WTC11 (cell line): Measurements from ENCODE around the gene LTA. TPM values are rescaled to one million over a fixed set of nuclear protein-coding genes. Genes with fewer than 3 reads are reported as not detected.

Experiments
- ELF4 ChIP-seq: sonication (generic); formaldehyde crosslinking; IDR thresholded peaks from 2 replicates; pipeline ENCODE4 v1.8.1; 2022; ENCODE audit warnings: low read depth, mild to moderate bottlenecking, moderate library complexity, missing genetic modification reagents
- EMX1 ChIP-seq: fragments of 250-450 bp; sonication (Bioruptor Pico); IDR thresholded peaks from 2 replicates; pipeline ENCODE4 v1.8.0; 2021; ENCODE audit warnings: mild to moderate bottlenecking
- FOXK1 ChIP-seq: sonication (generic); formaldehyde crosslinking; IDR thresholded peaks from 2 replicates; pipeline ENCODE4 v1.8.0; 2022; ENCODE audit warnings: mild to moderate bottlenecking, moderate library complexity, missing genetic modification reagents
- IRF2 ChIP-seq: sonication (generic); formaldehyde crosslinking; IDR thresholded peaks from 2 replicates; pipeline ENCODE4 v1.8.0; 2022; ENCODE audit warnings: low read depth, missing genetic modification reagents, borderline replicate concordance
- NR1H2 ChIP-seq: sonication (generic); formaldehyde crosslinking; IDR thresholded peaks from 2 replicates; pipeline ENCODE4 v1.9.0; 2021; ENCODE audit warnings: mild to moderate bottlenecking, moderate library complexity, missing genetic modification reagents
- NR3C1 ChIP-seq: sonication (generic); formaldehyde crosslinking; conservative IDR thresholded peaks from 2 replicates; pipeline ENCODE4 v1.8.1; 2023; ENCODE audit warnings: low read depth, mild to moderate bottlenecking, missing genetic modification reagents
- RORB ChIP-seq: fragments of 250-450 bp; sonication (Bioruptor Pico); IDR thresholded peaks from 2 replicates; pipeline ENCODE4 v1.9.0; 2021; ENCODE audit warnings: mild to moderate bottlenecking
- SMAD3 ChIP-seq: sonication (generic); formaldehyde crosslinking; IDR thresholded peaks from 2 replicates; pipeline ENCODE4 v1.8.0; 2022; ENCODE audit warnings: missing genetic modification reagents, mild to moderate bottlenecking, borderline replicate concordance
- SOX15 ChIP-seq: fragments of 250-450 bp; sonication (Bioruptor Pico); IDR thresholded peaks from 2 replicates; pipeline ENCODE4 v1.9.0; 2021; ENCODE audit warnings: mild to moderate bottlenecking
- TP53 ChIP-seq: sonication (generic); formaldehyde crosslinking; IDR thresholded peaks from 2 replicates; pipeline ENCODE4 v1.8.1; 2023; ENCODE audit warnings: mild to moderate bottlenecking, missing genetic modification reagents
- ZBTB21 ChIP-seq: sonication (generic); formaldehyde crosslinking; IDR thresholded peaks from 2 replicates; pipeline ENCODE4 v1.8.1; 2023; ENCODE audit warnings: mild to moderate bottlenecking, missing genetic modification reagents, borderline replicate concordance
- ZNF263 ChIP-seq: sonication (generic); formaldehyde crosslinking; IDR thresholded peaks from 2 replicates; pipeline ENCODE4 v1.8.1; 2022; ENCODE audit warnings: low read depth, mild to moderate bottlenecking, moderate library complexity, missing genetic modification reagents
- ZNF317 ChIP-seq: sonication (generic); formaldehyde crosslinking; IDR thresholded peaks from 2 replicates; pipeline ENCODE4 v1.8.1; 2023; ENCODE audit warnings: low read depth, mild to moderate bottlenecking, moderate library complexity, missing genetic modification reagents, borderline replicate concordance
- ZNF396 ChIP-seq: fragments of 250-450 bp; sonication (Bioruptor Pico); IDR thresholded peaks from 2 replicates; pipeline ENCODE4 v1.8.0; 2021; ENCODE audit warnings: mild to moderate bottlenecking, moderate library complexity, borderline replicate concordance
- total RNA-seq: library from RNA; stranded (reverse); gene quantifications from 3 replicates; pipeline ENCODE4 v1.2.3, GENCODE V29; 2021
- TF ChIP-seq, protein P1 (sequence below): sonication (generic); formaldehyde crosslinking; IDR thresholded peaks from 2 replicates; pipeline ENCODE4 v1.8.1; 2023; ENCODE audit warnings: mild to moderate bottlenecking, missing genetic modification reagents
- TF ChIP-seq, protein P2 (sequence below): sonication (generic); formaldehyde crosslinking; IDR thresholded peaks from 2 replicates; pipeline ENCODE4 v1.8.1; 2023; ENCODE audit warnings: mild to moderate bottlenecking, missing genetic modification reagents, borderline replicate concordance
- TF ChIP-seq, protein P3 (sequence below): fragments of 250-450 bp; sonication (Bioruptor Pico); conservative IDR thresholded peaks from 2 replicates; pipeline ENCODE4 v1.9.0; 2021; ENCODE audit warnings: mild to moderate bottlenecking
- TF ChIP-seq, protein P4 (sequence below): fragments of 200-600 bp; IDR thresholded peaks from 2 replicates; pipeline ENCODE4 v1.8.0; 2022; ENCODE audit warnings: antibody characterized with exemption
- TF ChIP-seq, protein P5 (sequence below): sonication (generic); formaldehyde crosslinking; IDR thresholded peaks from 2 replicates; pipeline ENCODE4 v1.8.1; 2023; ENCODE audit warnings: mild to moderate bottlenecking, missing genetic modification reagents, moderate library complexity
- TF ChIP-seq, protein P6 (sequence below): sonication (generic); formaldehyde crosslinking; IDR thresholded peaks from 2 replicates; pipeline ENCODE4 v1.8.0; 2022; ENCODE audit warnings: mild to moderate bottlenecking, missing genetic modification reagents
- TF ChIP-seq, protein P7 (sequence below): fragments of 250-450 bp; sonication (Bioruptor Pico); IDR thresholded peaks from 2 replicates; pipeline ENCODE4 v1.9.0; 2021; ENCODE audit warnings: mild to moderate bottlenecking

Gene LTA
- total RNA-seq, 1 experiment from 2014 or later: 0.46 TPM

DNA sequence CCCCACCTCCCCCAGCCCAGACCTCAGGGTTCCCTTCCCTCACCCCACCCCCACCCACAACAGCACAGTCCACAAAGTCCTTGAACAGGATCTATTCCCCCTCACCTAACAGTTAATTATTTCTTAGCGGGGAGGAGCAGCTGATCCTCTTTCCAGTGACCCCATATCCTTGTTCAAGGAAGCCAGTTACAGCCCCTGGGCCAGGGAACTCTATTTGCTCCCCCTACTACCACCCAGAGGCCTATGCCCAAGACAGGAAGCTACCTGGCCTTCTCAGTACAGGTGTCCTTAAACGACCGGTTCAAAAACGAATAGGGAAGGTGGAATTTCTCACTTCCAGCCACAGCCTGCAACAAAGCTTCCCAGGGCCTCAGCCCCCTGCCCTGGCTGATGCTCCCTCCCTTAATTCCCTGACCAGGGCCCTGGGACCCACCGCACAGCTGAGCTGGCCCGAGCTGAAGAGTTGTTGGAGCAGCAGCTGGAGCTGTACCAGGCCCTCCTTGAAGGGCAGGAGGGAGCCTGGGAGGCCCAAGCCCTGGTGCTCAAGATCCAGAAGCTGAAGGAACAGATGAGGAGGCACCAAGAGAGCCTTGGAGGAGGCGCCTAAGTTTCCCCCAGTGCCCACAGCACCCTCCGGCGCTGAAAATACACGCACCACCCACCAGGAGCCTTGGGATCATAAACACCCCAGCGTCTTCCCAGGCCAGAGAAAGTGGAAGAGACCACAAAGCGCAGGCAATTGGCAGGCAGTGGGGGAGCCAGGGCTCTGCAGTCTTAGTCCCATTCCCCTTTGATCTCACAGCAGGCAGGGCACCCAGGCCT, 42.5 kb upstream of the LTA start (continued):
- TF ChIP-seq, protein P1, sequence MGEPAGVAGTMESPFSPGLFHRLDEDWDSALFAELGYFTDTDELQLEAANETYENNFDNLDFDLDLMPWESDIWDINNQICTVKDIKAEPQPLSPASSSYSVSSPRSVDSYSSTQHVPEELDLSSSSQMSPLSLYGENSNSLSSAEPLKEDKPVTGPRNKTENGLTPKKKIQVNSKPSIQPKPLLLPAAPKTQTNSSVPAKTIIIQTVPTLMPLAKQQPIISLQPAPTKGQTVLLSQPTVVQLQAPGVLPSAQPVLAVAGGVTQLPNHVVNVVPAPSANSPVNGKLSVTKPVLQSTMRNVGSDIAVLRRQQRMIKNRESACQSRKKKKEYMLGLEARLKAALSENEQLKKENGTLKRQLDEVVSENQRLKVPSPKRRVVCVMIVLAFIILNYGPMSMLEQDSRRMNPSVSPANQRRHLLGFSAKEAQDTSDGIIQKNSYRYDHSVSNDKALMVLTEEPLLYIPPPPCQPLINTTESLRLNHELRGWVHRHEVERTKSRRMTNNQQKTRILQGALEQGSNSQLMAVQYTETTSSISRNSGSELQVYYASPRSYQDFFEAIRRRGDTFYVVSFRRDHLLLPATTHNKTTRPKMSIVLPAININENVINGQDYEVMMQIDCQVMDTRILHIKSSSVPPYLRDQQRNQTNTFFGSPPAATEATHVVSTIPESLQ: no peak
- no peak for TF ChIP-seq NR3C1 (CRISPR knock-in tag)
- no peak for TF ChIP-seq ZNF263 (CRISPR knock-in tag)
- no peak for TF ChIP-seq SOX15 (CRISPR knock-in tag)
- TF ChIP-seq, protein P2, sequence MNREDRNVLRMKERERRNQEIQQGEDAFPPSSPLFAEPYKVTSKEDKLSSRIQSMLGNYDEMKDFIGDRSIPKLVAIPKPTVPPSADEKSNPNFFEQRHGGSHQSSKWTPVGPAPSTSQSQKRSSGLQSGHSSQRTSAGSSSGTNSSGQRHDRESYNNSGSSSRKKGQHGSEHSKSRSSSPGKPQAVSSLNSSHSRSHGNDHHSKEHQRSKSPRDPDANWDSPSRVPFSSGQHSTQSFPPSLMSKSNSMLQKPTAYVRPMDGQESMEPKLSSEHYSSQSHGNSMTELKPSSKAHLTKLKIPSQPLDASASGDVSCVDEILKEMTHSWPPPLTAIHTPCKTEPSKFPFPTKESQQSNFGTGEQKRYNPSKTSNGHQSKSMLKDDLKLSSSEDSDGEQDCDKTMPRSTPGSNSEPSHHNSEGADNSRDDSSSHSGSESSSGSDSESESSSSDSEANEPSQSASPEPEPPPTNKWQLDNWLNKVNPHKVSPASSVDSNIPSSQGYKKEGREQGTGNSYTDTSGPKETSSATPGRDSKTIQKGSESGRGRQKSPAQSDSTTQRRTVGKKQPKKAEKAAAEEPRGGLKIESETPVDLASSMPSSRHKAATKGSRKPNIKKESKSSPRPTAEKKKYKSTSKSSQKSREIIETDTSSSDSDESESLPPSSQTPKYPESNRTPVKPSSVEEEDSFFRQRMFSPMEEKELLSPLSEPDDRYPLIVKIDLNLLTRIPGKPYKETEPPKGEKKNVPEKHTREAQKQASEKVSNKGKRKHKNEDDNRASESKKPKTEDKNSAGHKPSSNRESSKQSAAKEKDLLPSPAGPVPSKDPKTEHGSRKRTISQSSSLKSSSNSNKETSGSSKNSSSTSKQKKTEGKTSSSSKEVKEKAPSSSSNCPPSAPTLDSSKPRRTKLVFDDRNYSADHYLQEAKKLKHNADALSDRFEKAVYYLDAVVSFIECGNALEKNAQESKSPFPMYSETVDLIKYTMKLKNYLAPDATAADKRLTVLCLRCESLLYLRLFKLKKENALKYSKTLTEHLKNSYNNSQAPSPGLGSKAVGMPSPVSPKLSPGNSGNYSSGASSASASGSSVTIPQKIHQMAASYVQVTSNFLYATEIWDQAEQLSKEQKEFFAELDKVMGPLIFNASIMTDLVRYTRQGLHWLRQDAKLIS (CRISPR knock-in tag): no peak
- no peak for TF ChIP-seq TP53
- TF ChIP-seq, protein P3, sequence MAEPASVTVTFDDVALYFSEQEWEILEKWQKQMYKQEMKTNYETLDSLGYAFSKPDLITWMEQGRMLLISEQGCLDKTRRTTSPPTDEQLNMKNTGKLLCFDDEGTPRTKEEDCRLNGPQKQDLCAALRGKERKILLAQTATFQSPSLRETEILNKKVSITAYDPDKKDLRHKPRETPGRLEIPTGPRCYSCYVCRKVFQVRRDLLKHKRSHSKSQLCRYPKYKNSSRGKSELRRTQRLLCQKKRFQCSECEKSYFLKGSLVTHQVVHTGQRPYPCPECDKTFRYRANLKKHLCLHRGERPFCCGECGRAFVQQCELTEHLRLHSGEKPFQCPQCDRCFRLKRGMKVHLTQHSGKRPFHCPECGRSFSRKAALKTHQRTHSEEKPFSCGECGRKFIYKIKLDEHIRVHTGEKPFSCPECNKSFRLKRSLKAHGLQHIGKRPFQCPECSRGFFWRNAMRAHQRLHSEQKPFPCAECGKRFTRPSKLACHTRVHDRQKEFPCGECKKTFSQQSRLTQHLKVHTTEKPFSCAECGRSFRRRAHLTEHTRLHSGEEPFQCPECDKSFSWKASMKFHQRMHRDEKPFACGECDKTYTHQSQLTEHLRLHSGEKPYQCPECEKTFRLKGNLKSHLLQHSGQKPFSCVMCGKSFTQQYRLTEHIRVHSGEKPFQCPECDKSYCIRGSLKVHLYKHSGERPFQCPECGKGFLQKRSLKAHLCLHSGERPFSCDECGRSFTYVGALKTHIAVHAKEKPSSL (CRISPR knock-in tag): peak; percentile 66; the same call in 1 of the 2 replicates
- TF ChIP-seq, protein P4, sequence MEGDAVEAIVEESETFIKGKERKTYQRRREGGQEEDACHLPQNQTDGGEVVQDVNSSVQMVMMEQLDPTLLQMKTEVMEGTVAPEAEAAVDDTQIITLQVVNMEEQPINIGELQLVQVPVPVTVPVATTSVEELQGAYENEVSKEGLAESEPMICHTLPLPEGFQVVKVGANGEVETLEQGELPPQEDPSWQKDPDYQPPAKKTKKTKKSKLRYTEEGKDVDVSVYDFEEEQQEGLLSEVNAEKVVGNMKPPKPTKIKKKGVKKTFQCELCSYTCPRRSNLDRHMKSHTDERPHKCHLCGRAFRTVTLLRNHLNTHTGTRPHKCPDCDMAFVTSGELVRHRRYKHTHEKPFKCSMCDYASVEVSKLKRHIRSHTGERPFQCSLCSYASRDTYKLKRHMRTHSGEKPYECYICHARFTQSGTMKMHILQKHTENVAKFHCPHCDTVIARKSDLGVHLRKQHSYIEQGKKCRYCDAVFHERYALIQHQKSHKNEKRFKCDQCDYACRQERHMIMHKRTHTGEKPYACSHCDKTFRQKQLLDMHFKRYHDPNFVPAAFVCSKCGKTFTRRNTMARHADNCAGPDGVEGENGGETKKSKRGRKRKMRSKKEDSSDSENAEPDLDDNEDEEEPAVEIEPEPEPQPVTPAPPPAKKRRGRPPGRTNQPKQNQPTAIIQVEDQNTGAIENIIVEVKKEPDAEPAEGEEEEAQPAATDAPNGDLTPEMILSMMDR: no peak
- TF ChIP-seq IRF2 (CRISPR knock-in tag): no peak
- TF ChIP-seq, protein P5, sequence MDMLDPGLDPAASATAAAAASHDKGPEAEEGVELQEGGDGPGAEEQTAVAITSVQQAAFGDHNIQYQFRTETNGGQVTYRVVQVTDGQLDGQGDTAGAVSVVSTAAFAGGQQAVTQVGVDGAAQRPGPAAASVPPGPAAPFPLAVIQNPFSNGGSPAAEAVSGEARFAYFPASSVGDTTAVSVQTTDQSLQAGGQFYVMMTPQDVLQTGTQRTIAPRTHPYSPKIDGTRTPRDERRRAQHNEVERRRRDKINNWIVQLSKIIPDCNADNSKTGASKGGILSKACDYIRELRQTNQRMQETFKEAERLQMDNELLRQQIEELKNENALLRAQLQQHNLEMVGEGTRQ (CRISPR knock-in tag): no peak
- TF ChIP-seq, protein P6, sequence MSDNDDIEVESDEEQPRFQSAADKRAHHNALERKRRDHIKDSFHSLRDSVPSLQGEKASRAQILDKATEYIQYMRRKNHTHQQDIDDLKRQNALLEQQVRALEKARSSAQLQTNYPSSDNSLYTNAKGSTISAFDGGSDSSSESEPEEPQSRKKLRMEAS (CRISPR knock-in tag): no peak
- TF ChIP-seq, protein P7, sequence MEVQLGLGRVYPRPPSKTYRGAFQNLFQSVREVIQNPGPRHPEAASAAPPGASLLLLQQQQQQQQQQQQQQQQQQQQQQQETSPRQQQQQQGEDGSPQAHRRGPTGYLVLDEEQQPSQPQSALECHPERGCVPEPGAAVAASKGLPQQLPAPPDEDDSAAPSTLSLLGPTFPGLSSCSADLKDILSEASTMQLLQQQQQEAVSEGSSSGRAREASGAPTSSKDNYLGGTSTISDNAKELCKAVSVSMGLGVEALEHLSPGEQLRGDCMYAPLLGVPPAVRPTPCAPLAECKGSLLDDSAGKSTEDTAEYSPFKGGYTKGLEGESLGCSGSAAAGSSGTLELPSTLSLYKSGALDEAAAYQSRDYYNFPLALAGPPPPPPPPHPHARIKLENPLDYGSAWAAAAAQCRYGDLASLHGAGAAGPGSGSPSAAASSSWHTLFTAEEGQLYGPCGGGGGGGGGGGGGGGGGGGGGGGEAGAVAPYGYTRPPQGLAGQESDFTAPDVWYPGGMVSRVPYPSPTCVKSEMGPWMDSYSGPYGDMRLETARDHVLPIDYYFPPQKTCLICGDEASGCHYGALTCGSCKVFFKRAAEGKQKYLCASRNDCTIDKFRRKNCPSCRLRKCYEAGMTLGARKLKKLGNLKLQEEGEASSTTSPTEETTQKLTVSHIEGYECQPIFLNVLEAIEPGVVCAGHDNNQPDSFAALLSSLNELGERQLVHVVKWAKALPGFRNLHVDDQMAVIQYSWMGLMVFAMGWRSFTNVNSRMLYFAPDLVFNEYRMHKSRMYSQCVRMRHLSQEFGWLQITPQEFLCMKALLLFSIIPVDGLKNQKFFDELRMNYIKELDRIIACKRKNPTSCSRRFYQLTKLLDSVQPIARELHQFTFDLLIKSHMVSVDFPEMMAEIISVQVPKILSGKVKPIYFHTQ (CRISPR knock-in tag): peak; percentile 74; the same call in 1 of the 2 replicates
- no peak for TF ChIP-seq RORB (CRISPR knock-in tag)
- TF ChIP-seq ELF4 (CRISPR knock-in tag): no peak
- TF ChIP-seq EMX1 (CRISPR knock-in tag): peak; percentile 78; the same call in 1 of the 2 replicates
- no peak for TF ChIP-seq FOXK1 (CRISPR knock-in tag)
- no peak for TF ChIP-seq NR1H2
- no peak for TF ChIP-seq ZBTB21 (CRISPR knock-in tag)
- TF ChIP-seq ZNF317: no peak
- TF ChIP-seq ZNF396 (CRISPR knock-in tag): no peak
- no peak for TF ChIP-seq SMAD3 (CRISPR knock-in tag)
